Activated CD4-positive, alpha-beta T cell treated with anti-CD3 and anti-CD28 coated beads for 1 hour (primary cell): ENCODE results near the gene WNT9A.
"Not testable (repeated sequence)": the region's sequence is repeated elsewhere in the genome, so short reads cannot be mapped to it uniquely, and the experiment has no call there.

Source experiments
- DNase-seq: peaks from one replicate; pipeline ENCODE4 v3.0.0-alpha.2; 2020

The WNT9A gene

GRCh38 chr1:227883641-227884301, 64.0 kb downstream of the WNT9A start:
- DNase-seq = peak; percentile 6

- DNase-seq = peak; percentile 6
Observed at GRCh38 chr1:227883073-227883520, 64.6 kb downstream of the WNT9A start.

- no peak for DNase-seq
Observed at GRCh38 chr1:227880342-227880924, 67.3 kb downstream of the WNT9A start.

- not testable (repeated sequence) for DNase-seq
Observed at GRCh38 chr1:227877810-227878209, 69.9 kb downstream of the WNT9A start.

- not testable (repeated sequence) for DNase-seq
Observed at GRCh38 chr1:227871892-227872291, 75.8 kb downstream of the WNT9A start.

- DNase-seq = no peak
Observed at GRCh38 chr1:227870366-227870765, 77.4 kb downstream of the WNT9A start.

- DNase-seq = no peak
Observed at GRCh38 chr1:227869851-227870305, 77.9 kb downstream of the WNT9A start.

- no peak for DNase-seq
Observed at GRCh38 chr1:227869279-227869842, 78.4 kb downstream of the WNT9A start.
